Stimulated activated naive CD8-positive, alpha-beta T cell treated with anti-CD3 and anti-CD28 coated beads, Interleukin-15, amount 100 ng/mL, for 72 hours (primary cell): ENCODE measurements around the gene NEGR1.

Experiments
- ATAC-seq: fragments of 150-1000 bp; cut with Tn5 transposase; 2 replicates; pipeline ENCODE4 v1.10.0; 2021; ENCODE audit warnings: mild to moderate bottlenecking, moderate library complexity
- DNase-seq, 2 donors: peaks; one replicate each; pipeline ENCODE4 v3.0.0; 2021 to 2022
- H3K27ac Mint-ChIP-seq, 2 donors: one replicate each; pipeline ENCODE4 v1.8.0; 2022; ENCODE audit warnings: mild to moderate bottlenecking in 2 of 2, mixed read lengths in 2 of 2, moderate library complexity in 2 of 2
- H3K27me3 Mint-ChIP-seq: one replicate; pipeline ENCODE4 v1.8.0; 2022; ENCODE audit warnings: mixed read lengths
- H3K4me1 Mint-ChIP-seq: one replicate; pipeline ENCODE4 v1.8.0; 2022; ENCODE audit warnings: mild to moderate bottlenecking, mixed read lengths
- H3K4me3 Mint-ChIP-seq, 2 donors: one replicate each; pipeline ENCODE4 v1.8.0; 2022; ENCODE audit warnings: mild to moderate bottlenecking in 2 of 2, mixed read lengths in 2 of 2, moderate library complexity in 1 of 2
- H3K9me3 Mint-ChIP-seq, 2 donors: one replicate each; pipeline ENCODE4 v1.8.0; 2022; ENCODE audit warnings: mixed read lengths in 2 of 2

The NEGR1 gene

DNA sequence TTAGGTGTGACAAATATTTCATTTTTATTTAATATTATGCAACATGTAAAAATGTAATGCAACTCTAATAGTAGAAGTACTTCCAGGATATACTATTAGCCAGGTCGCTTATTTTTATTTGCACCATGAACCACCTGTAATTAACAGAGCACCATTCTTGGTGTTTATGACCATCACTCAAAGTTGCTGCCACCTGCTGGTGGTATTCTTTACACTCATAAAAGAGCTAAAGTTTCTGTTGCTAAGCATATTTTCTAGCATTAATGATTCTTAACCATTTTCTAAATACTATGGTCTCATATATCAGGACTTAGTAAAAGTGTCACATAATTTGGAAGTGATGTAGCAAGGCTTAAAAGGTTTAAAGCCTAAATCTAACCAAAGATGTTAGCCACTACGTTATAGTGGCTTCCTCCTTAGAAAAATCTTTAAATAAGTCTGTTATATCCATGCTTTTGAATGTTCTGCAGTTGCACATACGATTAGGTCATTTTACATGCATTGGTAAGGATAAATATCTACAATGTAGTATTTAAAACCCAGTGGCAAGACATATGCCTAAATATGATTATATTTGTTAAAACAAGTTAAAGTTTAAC is 244.5 kb downstream of the NEGR1 start:
- Mint-ChIP-seq H3K27me3 (no peaks in the 10 kb centered on the region), H3K4me3 (no peak overlapping the region), H3K4me1 (no peaks in the 10 kb centered on the region), H3K9me3 (no peaks in the 10 kb centered on the region), H3K27ac (no peak overlapping the region)
- ATAC-seq (no peak), DNase-seq (no peak)

DNA sequence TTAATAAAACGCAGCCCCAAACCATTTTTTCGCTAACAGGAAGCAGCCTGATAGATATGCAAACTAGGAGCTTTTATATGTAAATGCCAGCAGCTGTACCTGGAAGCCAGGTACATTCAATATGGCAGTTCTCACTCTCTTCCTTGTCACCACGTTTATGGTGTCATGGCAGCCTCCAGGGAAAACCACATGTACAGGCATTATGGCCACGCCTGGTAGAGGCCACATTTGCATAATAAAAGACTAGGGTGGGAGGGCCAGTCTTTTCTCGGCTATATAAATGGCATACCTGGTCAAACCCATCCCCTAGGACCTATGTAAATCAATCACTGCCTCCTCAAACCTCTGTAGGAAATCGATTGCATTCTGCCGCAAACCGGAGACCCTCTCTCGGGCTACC is 247.5 kb downstream of the NEGR1 start:
- no peak overlapping the region for H3K4me3 Mint-ChIP-seq
- H3K27ac Mint-ChIP-seq, result no peak overlapping the region
- DNase-seq (no peak), ATAC-seq (no peak)
- H3K27me3 Mint-ChIP-seq, result no peaks in the 10 kb centered on the region
- no peaks in the 10 kb centered on the region for H3K9me3 Mint-ChIP-seq
- H3K4me1 Mint-ChIP-seq, result no peaks in the 10 kb centered on the region

DNA sequence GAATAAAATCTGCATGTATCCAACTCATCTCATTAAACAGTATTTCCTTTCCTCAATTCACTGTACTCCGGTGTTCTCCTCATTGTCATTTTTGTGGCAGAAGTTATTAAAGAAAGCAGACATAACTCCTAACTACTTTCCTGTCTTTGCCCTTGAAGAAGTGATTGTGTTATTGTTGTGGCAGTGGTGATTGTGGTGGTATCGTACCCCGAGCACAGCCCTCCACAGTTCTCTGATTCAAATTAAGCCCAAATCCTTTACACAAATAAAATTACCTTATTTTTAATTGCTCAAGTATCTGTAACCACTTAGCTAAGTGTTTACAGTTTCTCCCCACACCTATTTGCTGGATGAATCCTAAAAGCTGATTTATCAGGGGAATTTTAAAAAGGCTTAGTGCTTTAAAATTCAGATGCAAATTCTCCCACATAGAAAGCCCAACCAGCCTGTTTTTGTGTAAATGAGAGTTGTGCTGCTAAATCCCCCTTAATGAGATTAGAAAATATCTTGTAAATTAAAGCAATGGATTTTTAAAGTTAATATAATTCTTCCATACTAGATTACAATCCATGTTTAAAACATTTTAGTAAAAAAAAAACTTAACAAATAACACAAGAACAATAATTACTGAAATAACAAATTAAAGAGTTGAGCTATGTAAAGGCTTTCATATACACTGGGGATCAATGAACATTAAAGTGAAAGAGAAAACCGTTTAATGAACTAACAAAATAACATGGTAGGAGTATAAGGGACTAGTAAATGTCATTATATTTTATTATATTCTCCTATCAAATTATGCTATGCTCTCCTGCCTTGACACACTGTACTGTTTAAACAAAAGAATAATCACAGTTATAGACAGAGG is 259.0 kb downstream of the NEGR1 start:
- ATAC-seq (no peak), DNase-seq (no peak)
- Mint-ChIP-seq H3K9me3 (no peaks in the 10 kb centered on the region), H3K4me3 (no peak overlapping the region), H3K4me1 (no peaks in the 10 kb centered on the region), H3K27ac (no peak overlapping the region), H3K27me3 (no peaks in the 10 kb centered on the region)

DNA sequence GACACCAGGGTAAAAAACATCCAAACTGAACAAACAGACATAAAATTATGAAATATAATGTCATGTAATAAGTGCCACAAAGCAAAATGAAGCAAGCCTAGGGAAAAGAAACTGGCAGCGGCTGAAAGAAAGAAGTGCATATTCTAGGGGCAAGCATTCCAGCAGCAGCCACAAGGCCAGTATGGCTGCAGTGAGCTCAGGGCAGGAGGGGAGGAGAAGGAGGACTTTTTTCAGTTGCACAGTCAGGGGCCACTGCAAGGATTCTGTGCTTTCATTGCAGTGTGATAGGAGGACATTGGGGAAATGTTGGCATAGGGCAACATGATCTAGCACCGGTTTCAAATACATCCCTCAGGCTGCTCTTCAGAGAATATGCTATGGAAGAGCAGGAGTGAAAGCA is 263.8 kb downstream of the NEGR1 start:
- Mint-ChIP-seq H3K27ac (no peak overlapping the region), H3K9me3 (no peaks in the 10 kb centered on the region), H3K4me1 (no peaks in the 10 kb centered on the region), H3K27me3 (no peaks in the 10 kb centered on the region), H3K4me3 (no peak overlapping the region)
- DNase-seq (no peak), ATAC-seq (no peak)

DNA sequence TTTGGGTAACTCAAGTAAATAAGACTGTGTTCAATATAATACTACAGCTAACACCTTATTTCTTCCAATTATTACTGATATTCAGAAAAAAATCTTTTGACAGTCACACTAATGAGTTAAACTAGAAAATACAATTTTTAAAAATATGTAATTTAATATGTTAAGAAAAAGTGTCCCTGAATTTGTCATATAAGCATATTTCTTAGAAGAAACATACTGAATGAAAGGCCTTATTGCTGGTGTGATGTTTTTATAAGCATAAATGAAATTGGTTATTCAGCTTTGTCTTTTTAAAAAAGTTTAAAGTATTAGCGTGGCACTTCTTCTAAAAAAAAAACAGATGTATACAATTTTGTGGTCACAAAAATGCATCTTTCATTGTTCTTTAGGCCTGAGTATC is 267.3 kb downstream of the NEGR1 start:
- DNase-seq (no peak), ATAC-seq (no peak)
- Mint-ChIP-seq H3K9me3 (no peaks in the 10 kb centered on the region), H3K4me3 (no peak overlapping the region), H3K27me3 (no peaks in the 10 kb centered on the region), H3K27ac (no peak overlapping the region), H3K4me1 (no peaks in the 10 kb centered on the region)

DNA sequence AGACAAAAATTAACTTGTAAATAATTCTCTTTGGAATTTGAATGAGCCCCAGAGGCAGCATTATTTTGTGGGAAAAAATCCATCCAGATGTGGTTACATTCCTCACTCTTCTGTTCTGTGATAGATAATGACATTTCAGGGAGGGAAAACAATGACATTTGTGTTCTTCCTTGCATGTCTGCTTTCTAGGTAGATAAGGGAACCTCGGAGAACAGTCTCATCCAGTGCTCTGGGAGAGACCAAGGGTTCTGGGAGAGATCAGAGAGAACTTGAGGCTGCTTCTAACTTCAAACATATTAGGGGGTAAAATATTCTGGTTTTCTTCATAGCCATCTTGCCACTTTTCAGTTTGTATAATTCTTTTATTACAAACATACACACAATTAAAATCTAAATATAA is 269.2 kb downstream of the NEGR1 start:
- Mint-ChIP-seq H3K27me3 (no peaks in the 10 kb centered on the region), H3K4me1 (no peaks in the 10 kb centered on the region), H3K27ac (no peak overlapping the region), H3K4me3 (no peak overlapping the region), H3K9me3 (no peaks in the 10 kb centered on the region)
- no peak for ATAC-seq
- no peak for DNase-seq

DNA sequence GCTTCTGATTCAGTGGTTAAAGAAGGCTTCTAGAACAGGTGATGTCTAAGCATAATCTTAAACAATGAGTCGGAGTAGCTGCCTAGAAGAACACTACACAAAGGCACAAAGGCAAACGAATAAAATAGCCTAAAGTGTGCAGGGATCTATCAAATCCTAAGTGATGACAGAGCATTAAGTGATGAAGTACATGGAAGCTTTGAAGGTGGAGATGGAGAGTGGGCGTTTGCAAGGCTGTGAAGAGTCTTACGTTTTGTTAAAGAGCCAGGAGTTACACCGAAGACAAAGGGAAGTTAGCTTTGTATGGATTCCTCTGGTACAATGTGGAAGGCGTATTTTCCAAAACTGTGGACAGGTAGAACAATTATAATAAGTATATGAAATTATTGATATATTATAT is 270.6 kb downstream of the NEGR1 start:
- H3K4me1 Mint-ChIP-seq, result no peaks in the 10 kb centered on the region
- no peaks in the 10 kb centered on the region for H3K27me3 Mint-ChIP-seq

DNA sequence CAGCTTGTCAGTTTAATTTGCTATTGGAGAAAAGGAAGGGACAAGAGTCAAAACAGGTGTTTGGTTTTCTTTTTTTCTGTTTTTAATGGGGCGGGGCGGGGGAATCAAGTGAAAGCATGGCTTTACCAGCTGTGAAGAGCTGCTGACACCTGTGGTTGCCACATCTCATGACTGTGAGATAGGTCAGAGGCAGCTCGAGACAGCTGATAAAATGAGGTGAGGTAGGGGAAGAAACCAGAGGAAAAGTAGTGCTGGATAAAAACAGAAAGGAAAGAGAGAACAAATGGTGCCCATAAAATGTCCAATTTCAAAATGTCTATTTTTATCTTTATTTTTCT is 272.3 kb downstream of the NEGR1 start:
- Mint-ChIP-seq H3K27me3 (no peaks in the 10 kb centered on the region), H3K4me1 (no peaks in the 10 kb centered on the region)
- ATAC-seq, result no peak

More for the DNA sequence above, 270.6 kb downstream of the NEGR1 start:
- Mint-ChIP-seq H3K9me3 (no peaks in the 10 kb centered on the region), H3K27ac (no peak overlapping the region), H3K4me3 (no peak overlapping the region)
- DNase-seq, result no peak
- no peak for ATAC-seq

DNA sequence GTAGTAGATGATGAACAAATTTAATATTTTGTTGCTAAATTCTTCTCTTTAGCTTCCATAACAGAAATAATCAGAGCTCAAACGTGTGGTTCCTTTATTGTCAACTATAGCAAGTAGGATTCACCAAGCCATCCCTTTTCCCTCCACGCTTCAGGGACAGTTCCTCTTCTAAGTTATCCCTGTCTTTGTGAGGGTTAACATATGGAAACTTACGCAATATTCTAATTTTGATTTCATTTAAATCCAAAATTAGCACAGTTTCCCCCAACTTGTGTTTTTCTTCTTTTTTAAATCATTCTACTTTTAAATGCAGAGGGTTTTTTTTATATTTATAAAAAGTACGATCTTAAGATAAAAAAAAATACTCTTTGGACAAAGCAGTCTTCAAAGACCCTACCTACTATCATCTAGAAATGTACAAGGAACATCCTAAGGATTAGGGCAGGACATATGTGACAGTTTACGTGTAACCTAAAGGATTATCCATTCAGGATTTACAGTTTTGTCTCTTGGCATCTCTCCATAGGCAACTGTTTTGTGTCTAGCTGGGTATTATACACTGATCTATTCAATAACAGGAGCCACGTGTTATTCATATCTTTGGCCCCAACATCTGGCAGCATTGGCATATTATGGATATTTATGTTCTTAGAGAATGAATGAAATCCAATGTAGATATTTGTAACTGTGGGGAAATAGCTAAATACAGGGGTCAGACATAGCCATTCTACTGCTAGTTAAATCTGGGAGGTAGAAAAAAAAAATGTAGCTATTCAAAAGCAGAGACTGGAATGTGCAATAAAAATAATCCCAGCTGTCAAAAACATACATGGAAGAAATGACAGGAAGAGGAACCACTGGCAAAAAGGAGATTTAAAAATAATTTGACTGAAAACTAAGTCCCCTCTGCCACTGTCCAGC is 272.9 kb downstream of the NEGR1 start:
- Mint-ChIP-seq H3K27ac (no peak overlapping the region), H3K27me3 (no peaks in the 10 kb centered on the region), H3K4me3 (no peak overlapping the region), H3K9me3 (no peaks in the 10 kb centered on the region), H3K4me1 (no peaks in the 10 kb centered on the region)
- DNase-seq, result no peak
- no peak for ATAC-seq

More for the DNA sequence above, 272.3 kb downstream of the NEGR1 start:
- Mint-ChIP-seq H3K27ac (no peak overlapping the region), H3K9me3 (no peaks in the 10 kb centered on the region), H3K4me3 (no peak overlapping the region)
- DNase-seq, result no peak

DNA sequence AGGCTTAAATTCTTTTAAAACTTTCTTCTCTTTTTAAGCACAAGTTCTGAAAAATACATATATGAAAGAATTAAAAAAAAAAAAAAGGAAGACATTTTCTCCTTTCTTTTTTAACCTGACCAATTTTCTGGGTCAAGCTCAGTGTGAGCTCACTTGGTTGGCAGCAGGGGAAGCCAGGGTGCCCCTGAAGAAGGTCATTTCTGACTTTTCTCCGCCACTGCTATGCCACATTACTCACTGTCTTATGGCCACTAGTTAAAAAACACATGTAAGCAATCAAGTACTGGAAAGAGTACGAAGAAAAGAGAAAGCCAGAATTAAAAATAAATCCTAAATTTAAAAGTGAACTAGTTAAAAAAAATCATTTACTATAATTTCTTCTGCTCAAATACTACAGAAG is 275.0 kb downstream of the NEGR1 start:
- DNase-seq (no peak), ATAC-seq (no peak)
- Mint-ChIP-seq H3K9me3 (no peaks in the 10 kb centered on the region), H3K4me3 (no peak overlapping the region), H3K27me3 (no peaks in the 10 kb centered on the region), H3K27ac (no peak overlapping the region), H3K4me1 (no peaks in the 10 kb centered on the region)

DNA sequence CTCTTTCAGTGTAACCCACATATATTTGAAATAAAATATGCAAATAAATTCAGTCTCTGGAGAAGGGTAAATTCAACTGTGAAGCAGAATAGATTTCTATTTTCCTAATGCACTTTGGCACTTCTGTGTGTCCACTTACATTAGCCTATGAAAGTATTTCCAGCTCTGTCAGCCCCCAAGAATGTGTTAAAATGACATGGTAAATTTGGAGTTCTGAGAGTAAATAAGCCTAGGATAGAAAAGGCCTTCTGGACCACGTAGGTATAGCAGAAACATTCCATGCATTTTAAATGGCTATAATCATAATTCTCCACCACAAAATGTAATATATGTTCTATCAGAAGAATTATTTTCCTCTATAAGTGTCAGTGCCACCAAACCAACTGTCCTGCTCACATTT is 276.2 kb downstream of the NEGR1 start:
- no peaks in the 10 kb centered on the region for H3K27me3 Mint-ChIP-seq
- DNase-seq (no peak), ATAC-seq (no peak)
- H3K9me3 Mint-ChIP-seq, result no peaks in the 10 kb centered on the region
- no peak overlapping the region for H3K27ac Mint-ChIP-seq
- H3K4me1 Mint-ChIP-seq, result no peaks in the 10 kb centered on the region
- H3K4me3 Mint-ChIP-seq, result no peak overlapping the region

DNA sequence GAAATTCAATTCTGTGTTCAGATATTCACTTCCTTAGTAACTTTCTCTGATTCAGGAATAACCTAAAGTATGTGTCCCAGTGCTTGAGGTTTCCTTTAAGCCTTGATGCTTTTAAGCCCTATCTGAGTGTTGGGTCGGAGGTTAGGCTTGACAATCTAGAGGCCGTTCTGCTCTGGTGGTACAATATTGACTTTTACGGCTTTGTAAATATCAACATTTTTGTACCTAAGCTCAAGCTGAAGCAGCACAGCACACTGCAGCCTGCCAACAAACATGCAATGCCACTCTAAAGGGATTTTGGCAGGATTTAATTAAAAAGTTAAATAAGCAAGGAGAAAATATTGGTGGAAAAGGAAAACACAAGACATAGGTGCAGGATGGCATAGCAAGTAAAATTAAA is 279.2 kb downstream of the NEGR1 start:
- no peaks in the 10 kb centered on the region for H3K27me3 Mint-ChIP-seq
- DNase-seq, result no peak
- no peak overlapping the region for H3K4me3 Mint-ChIP-seq
- ATAC-seq, result no peak
- H3K4me1 Mint-ChIP-seq, result no peaks in the 10 kb centered on the region
- H3K27ac Mint-ChIP-seq, result no peak overlapping the region
- no peaks in the 10 kb centered on the region for H3K9me3 Mint-ChIP-seq

DNA sequence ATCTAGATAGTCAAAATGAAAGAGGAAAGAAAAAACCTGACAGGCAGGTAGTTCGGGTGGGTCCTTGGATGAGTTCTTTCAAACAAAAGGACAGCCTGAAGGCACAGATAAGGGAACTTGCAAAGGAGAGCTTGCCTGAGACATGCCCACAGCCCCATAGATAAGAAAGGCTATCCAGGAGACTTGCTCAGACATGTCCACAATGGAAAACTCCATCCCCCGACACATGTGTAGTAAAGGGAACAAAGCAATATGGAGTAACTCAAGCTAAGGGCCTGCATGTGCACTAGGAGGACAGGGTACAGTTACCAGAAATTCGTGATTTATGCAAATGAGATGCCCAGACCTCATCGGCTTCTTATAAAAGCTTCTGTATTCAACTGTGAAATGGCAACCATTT is 281.5 kb downstream of the NEGR1 start:
- H3K9me3 Mint-ChIP-seq, result no peaks in the 10 kb centered on the region
- DNase-seq (no peak), ATAC-seq (no peak)
- H3K27me3 Mint-ChIP-seq, result no peaks in the 10 kb centered on the region
- H3K27ac Mint-ChIP-seq, result no peak overlapping the region
- no peak overlapping the region for H3K4me3 Mint-ChIP-seq
- H3K4me1 Mint-ChIP-seq, result no peaks in the 10 kb centered on the region

DNA sequence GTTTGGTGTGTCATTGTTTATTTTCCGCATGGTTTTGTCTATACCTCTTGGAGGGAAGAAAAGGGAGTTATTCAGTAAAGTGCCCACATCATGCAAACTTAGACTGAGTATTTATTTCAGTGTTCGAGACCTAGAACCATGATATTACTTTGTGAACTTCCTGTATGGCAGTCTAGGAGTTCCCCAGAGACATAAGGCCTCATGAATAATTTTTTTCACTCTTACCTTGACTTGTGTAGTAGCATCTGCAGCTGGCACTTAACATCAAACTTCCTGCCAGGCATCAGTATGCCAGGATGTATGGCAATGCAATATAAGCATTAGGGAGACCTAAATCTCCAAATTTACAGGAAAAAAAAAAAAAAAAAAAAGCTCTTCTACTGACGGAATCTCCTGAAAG is 287.7 kb downstream of the NEGR1 start:
- no peaks in the 10 kb centered on the region for H3K9me3 Mint-ChIP-seq
- ATAC-seq, result no peak
- H3K4me3 Mint-ChIP-seq, result no peak overlapping the region

DNA sequence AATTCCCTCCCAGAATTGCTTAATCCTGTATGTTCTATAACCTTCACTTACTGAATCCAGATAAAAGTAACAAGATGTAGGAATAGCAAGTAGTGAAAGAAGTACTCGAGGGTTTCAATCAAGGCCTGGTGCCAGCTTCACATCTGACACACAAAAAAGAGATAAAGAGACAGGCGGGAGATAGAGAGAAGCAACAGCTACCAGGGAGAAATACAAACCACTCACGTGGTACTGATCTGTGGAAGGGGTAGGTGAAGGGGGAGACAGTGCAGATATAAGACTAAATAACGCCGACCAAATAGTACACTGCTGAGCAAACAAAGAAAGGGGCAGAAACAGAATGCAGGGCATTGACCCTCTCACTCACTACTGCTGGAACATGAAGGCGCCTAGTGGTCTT is 295.2 kb downstream of the NEGR1 start:
- H3K27me3 Mint-ChIP-seq, result no peaks in the 10 kb centered on the region
- H3K9me3 Mint-ChIP-seq, result no peaks in the 10 kb centered on the region
- ATAC-seq (no peak), DNase-seq (no peak)
- no peak overlapping the region for H3K27ac Mint-ChIP-seq
- no peak overlapping the region for H3K4me3 Mint-ChIP-seq
- no peaks in the 10 kb centered on the region for H3K4me1 Mint-ChIP-seq

More for the DNA sequence above, 287.7 kb downstream of the NEGR1 start:
- no peak overlapping the region for H3K27ac Mint-ChIP-seq
- H3K4me1 Mint-ChIP-seq, result no peaks in the 10 kb centered on the region
- DNase-seq, result no peak
- H3K27me3 Mint-ChIP-seq, result no peaks in the 10 kb centered on the region

DNA sequence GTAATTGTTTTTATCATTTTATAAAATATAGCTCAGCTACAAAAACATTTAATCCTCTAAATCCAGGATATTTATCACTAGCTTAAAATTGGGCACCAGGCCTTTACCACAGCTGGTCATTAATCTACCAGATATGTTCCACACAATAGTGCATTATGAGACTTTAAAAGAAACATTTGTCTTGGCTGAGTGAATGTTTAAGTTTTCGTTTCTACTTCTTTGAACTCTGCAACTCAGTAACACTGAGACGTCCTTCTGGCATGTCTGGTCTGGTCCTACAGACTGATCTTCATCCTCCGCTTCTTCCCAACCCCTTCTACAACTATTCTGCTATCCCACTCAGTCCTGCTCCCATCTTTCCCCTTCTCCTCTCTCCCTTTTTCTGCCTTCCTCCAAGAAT is 296.2 kb downstream of the NEGR1 start:
- ATAC-seq, result no peak
- Mint-ChIP-seq H3K27ac (no peak overlapping the region), H3K27me3 (no peaks in the 10 kb centered on the region), H3K4me3 (no peak overlapping the region), H3K4me1 (no peaks in the 10 kb centered on the region), H3K9me3 (no peaks in the 10 kb centered on the region)
- DNase-seq, result no peak
